A549 (cell line): ENCODE measurements around the gene OR10G6. TPM values are rescaled to one million over a fixed set of nuclear protein-coding genes. Genes with fewer than 3 reads are reported as not detected.

ENCODE experiments used
- ATAC-seq, 2 experiments: fragments of 200-7000 bp in 1 of 2; fragments of >200 bp in 1 of 2; cut with Nextera tagmentation in 1 of 2; cut with Tn5 transposase in 1 of 2; 3 replicates each; pipeline versions ENCODE4 v1.8.0 to v1.9.1; 2018 to 2020; ENCODE audit warnings: mild to moderate bottlenecking in 1 of 2, moderate library complexity in 1 of 2
- CTCF ChIA-PET: fragments of 300-600 bp; sonication (Branson Sonifier 250); formaldehyde crosslinking; extraction: SDS; loops from one replicate; lab custom pipeline; 2021; ENCODE audit warnings: antibody characterized with exemption, inconsistent platforms; lab: Yijun Ruan, JAX
- POLR2A ChIA-PET: fragments of 350-600 bp; formaldehyde crosslinking; extraction: SDS; loops from one replicate; lab custom pipeline; 2021; ENCODE audit warnings: antibody characterized with exemption, inconsistent platforms; lab: Yijun Ruan, JAX
- DNase-seq, 2 experiments: peaks; one replicate each; pipeline versions ENCODE4 v3.0.0 to v3.0.0-alpha.2; 2011 to 2016; ENCODE audit warnings: low read depth in 1 of 2, low spot score in 1 of 2
- FAIRE-seq: peaks from 2 replicates; lab custom pipeline; 2011; peaks lifted over from hg19 to GRCh38; lab: Jason Lieb, UNC
- H3K27ac ChIP-seq, 2 experiments: fragments of >200 bp; sonication (Bioruptor Twin); formaldehyde crosslinking; 3 replicates each; pipeline ENCODE4 v1.5.1; 2016 to 2017
- H3K4me1 ChIP-seq: fragments of >200 bp; sonication (Bioruptor Twin); formaldehyde crosslinking; 3 replicates; pipeline ENCODE4 v1.6.1; 2016
- H3K4me2 ChIP-seq: fragments of >200 bp; sonication (Bioruptor Twin); formaldehyde crosslinking; 3 replicates; pipeline ENCODE4 v1.6.1; 2016
- H3K4me3 ChIP-seq: fragments of >200 bp; sonication (Bioruptor Twin); formaldehyde crosslinking; 3 replicates; pipeline ENCODE4 v1.5.1; 2016
- H3K9me3 ChIP-seq: fragments of >200 bp; sonication (Bioruptor Twin); formaldehyde crosslinking; 3 replicates; pipeline ENCODE4 v1.6.1; 2016
- ATOH8 ChIP-seq: fragments of 250-450 bp; sonication (Bioruptor Pico); IDR thresholded peaks from 2 replicates; pipeline ENCODE4 v1.5.0; 2020; ENCODE audit warnings: low read depth, mild to moderate bottlenecking, moderate library complexity
- BHLHE40 ChIP-seq: IDR thresholded peaks from 2 replicates; pipeline ENCODE4 v1.6.1; 2012; ENCODE audit warnings: low read depth, low read length, inconsistent platforms
- CBX8 ChIP-seq: fragments of 200-600 bp; sonication (generic); IDR thresholded peaks from 2 replicates; pipeline ENCODE4 v1.6.1; 2016
- CTCF ChIP-seq: fragments of >200 bp; sonication (Bioruptor Twin); formaldehyde crosslinking; IDR thresholded peaks from 3 replicates; pipeline ENCODE4 v1.5.1; 2016
- EHMT2 ChIP-seq: fragments of 200-600 bp; sonication (generic); IDR thresholded peaks from 2 replicates; pipeline ENCODE4 v1.6.1; 2016; ENCODE audit warnings: antibody characterized with exemption, low read depth, mild to moderate bottlenecking, moderate library complexity
- EP300 ChIP-seq, 2 experiments: fragments of >200 bp; sonication (Bioruptor Twin); formaldehyde crosslinking; IDR thresholded peaks; 2 replicates in 1 of 2; 3 replicates in 1 of 2; pipeline ENCODE4 v1.6.1; 2016 to 2017
- ESRRA ChIP-seq: fragments of 150-350 bp; IDR thresholded peaks from 2 replicates; pipeline ENCODE4 v1.6.1; 2014; ENCODE audit warnings: mild to moderate bottlenecking, low read length, borderline replicate concordance
- FOSL2 ChIP-seq, 2 experiments: fragments of 450-650 bp in 1 of 2; fragments of >200 bp in 1 of 2; sonication (Bioruptor Twin) in 1 of 2; formaldehyde crosslinking; IDR thresholded peaks; 2 replicates each; pipeline versions ENCODE4 v1.5.0 to v1.6.1; 2016 to 2020; ENCODE audit warnings: mild to moderate bottlenecking in 1 of 2, moderate library complexity in 1 of 2
- FOXS1 ChIP-seq: fragments of 250-450 bp; sonication (Bioruptor Pico); IDR thresholded peaks from 2 replicates; pipeline ENCODE4 v1.5.0; 2020; ENCODE audit warnings: mild to moderate bottlenecking, moderate library complexity
- GATA3 ChIP-seq: IDR thresholded peaks from 2 replicates; pipeline ENCODE4 v1.6.1; 2012; ENCODE audit warnings: borderline replicate concordance
- HMGXB4 ChIP-seq: fragments of 250-450 bp; sonication (Bioruptor Pico); IDR thresholded peaks from 2 replicates; pipeline ENCODE4 v1.5.0; 2021; ENCODE audit warnings: mild to moderate bottlenecking, moderate library complexity, borderline replicate concordance
- HOXB13 ChIP-seq: fragments of 250-450 bp; sonication (Bioruptor Pico); IDR thresholded peaks from 2 replicates; pipeline ENCODE4 v1.5.0; 2020; ENCODE audit warnings: low read depth, mild to moderate bottlenecking, moderate library complexity
- JUN ChIP-seq, 2 experiments: fragments of >200 bp; sonication (Bioruptor Twin); formaldehyde crosslinking; IDR thresholded peaks; 2 replicates in 1 of 2; 3 replicates in 1 of 2; pipeline ENCODE4 v1.6.1; 2016 to 2017
- KDM1A ChIP-seq: fragments of 200-600 bp; sonication (generic); IDR thresholded peaks from 2 replicates; pipeline ENCODE4 v1.6.1; 2016; ENCODE audit warnings: low read depth, mild to moderate bottlenecking
- MAX ChIP-seq: IDR thresholded peaks from 2 replicates; pipeline ENCODE4 v1.6.1; 2012
- MAZ ChIP-seq: fragments of 150-350 bp; IDR thresholded peaks from 2 replicates; pipeline ENCODE4 v1.6.1; 2014; ENCODE audit warnings: antibody characterized with exemption, low read depth, low read length, borderline replicate concordance
- NR3C1 ChIP-seq: fragments of >200 bp; sonication (Bioruptor Twin); formaldehyde crosslinking; IDR thresholded peaks from 3 replicates; pipeline ENCODE4 v1.6.1; 2017
- PHF8 ChIP-seq: fragments of 200-600 bp; sonication (generic); IDR thresholded peaks from 2 replicates; pipeline ENCODE4 v1.6.1; 2016; ENCODE audit warnings: low read depth, mild to moderate bottlenecking, antibody characterized with exemption, moderate library complexity, borderline replicate concordance
- POLR2A ChIP-seq: IDR thresholded peaks from 2 replicates; pipeline ENCODE4 v1.6.1; 2012; ENCODE audit warnings: mild to moderate bottlenecking, low read length
- RAD21 ChIP-seq, 2 experiments: fragments of >200 bp in 1 of 2; sonication (Bioruptor Twin) in 1 of 2; formaldehyde crosslinking in 1 of 2; IDR thresholded peaks in 1 of 2; conservative IDR thresholded peaks in 1 of 2; 2 replicates in 1 of 2; 3 replicates in 1 of 2; pipeline ENCODE4 v1.6.1; 2012 to 2018; ENCODE audit warnings: inconsistent platforms in 1 of 2
- REST ChIP-seq: fragments of 200-600 bp; sonication (generic); IDR thresholded peaks from 2 replicates; pipeline ENCODE4 v1.6.1; 2016; ENCODE audit warnings: antibody characterized with exemption, mild to moderate bottlenecking, moderate library complexity
- RFX5 ChIP-seq: fragments of 450-650 bp; IDR thresholded peaks from 2 replicates; pipeline ENCODE4 v1.7.1; 2014; ENCODE audit warnings: antibody characterized with exemption, mild to moderate bottlenecking, moderate library complexity
- RNF2 ChIP-seq: fragments of 200-600 bp; sonication (generic); IDR thresholded peaks from 2 replicates; pipeline ENCODE4 v1.6.1; 2016; ENCODE audit warnings: low read depth, mild to moderate bottlenecking, antibody characterized with exemption, moderate library complexity, borderline replicate concordance
- USF2 ChIP-seq: fragments of 450-650 bp; IDR thresholded peaks from 2 replicates; pipeline ENCODE4 v1.6.1; 2014; ENCODE audit warnings: antibody characterized with exemption
- ZSCAN20 ChIP-seq: fragments of 250-450 bp; sonication (Bioruptor Pico); IDR thresholded peaks from 2 replicates; pipeline ENCODE4 v1.8.0; 2022; ENCODE audit warnings: mild to moderate bottlenecking, moderate library complexity
- WGBS: methylation state at CpG from one replicate; pipeline ENCODE4 v1.1.6; 2017; ENCODE audit errors: missing lambda C conversion rate; 5-methylcytosine and 5-hydroxymethylcytosine counted together
- polyA minus RNA-seq: library from RNA; depleted of rRNA, polyadenylated mRNA; stranded (reverse); fragments of >200 nt; gene quantifications from 2 replicates; pipeline ENCODE4 v1.2.3, GENCODE V29; 2011; rRNA and poly(A)+ RNA removed
- polyA plus RNA-seq, 4 experiments: library from polyadenylated mRNA; depleted of rRNA in 3 of 4; stranded (reverse); fragments of >200 nt; fragmentation: RNase III in 1 of 4; extraction: RNeasy Plus Mini Kit Qiagen cat#74134 plus additional on column Dnase treatment in 1 of 4; gene quantifications; 2 replicates in 3 of 4; 3 replicates in 1 of 4; pipeline ENCODE4 v1.2.3, GENCODE V29; 2011 to 2017

OR10G6 gene
- polyA plus RNA-seq (2011; rRNA removed) (not detected in 2 replicates), polyA plus RNA-seq (2017; fragmentation: RNase III; extraction: RNeasy Plus Mini Kit Qiagen cat#74134 plus additional on column Dnase treatment) (not detected in 3 replicates), polyA minus RNA-seq (not detected in 2 replicates)
- not detected in 2 replicates for polyA plus RNA-seq (2012; cell fraction: cytosol; rRNA removed)
- polyA plus RNA-seq (2012; cell fraction: nucleus; rRNA removed): not detected in 2 replicates

- no peak within 1 kb of the TSS for H3K4me3 ChIP-seq
- FAIRE-seq: no peak
- no peak for DNase-seq
- 0% methylated on average over 1 of the region's 1 CpG for WGBS
- H3K27ac ChIP-seq: no peak within 1 kb of the TSS
- H3K4me1 ChIP-seq: no peaks in the 10 kb centered on the region
- no peak for TF ChIP-seq GATA3
- no peak for TF ChIP-seq MAZ
- no peak for TF ChIP-seq POLR2A
- TF ChIP-seq USF2: no peak
- TF ChIP-seq ATOH8 (CRISPR knock-in tag): no peak
- no peak for TF ChIP-seq PHF8
- TF ChIP-seq EHMT2: no peak
- no peak for TF ChIP-seq CTCF
- TF ChIP-seq MAX: no peak
- TF ChIP-seq RFX5: no peak
- TF ChIP-seq JUN (IDR thresholded peaks at IDR 0.05): no peak
- TF ChIP-seq, all 56 proteins: peak for 0
- ChIA-PET CTCF (no interaction called here), POLR2A (no interaction called here)
- ATAC-seq: no peak
- no peak within 1 kb of the TSS for H3K4me2 ChIP-seq
- no peaks in the 10 kb centered on the region for H3K9me3 ChIP-seq
Observed at GRCh38 chr11:123995119-123995518, at the start of gene OR10G6. TSS of gene OR10G6 (minus strand) at chr11:123995161. CDS start at chr11:123995161, 0 bp downstream.

- H3K27ac ChIP-seq: no peak overlapping the region
- 41% methylated on average over 4 of the region's 4 CpGs for WGBS
- no peak for DNase-seq
- POLR2A ChIA-PET: no interaction called here
- no peak overlapping the region for H3K4me2 ChIP-seq
- H3K4me3 ChIP-seq: no peak overlapping the region
- no peak for ATAC-seq
- no peak for FAIRE-seq
- H3K9me3 ChIP-seq: no peaks in the 10 kb centered on the region
- H3K4me1 ChIP-seq: no peaks in the 10 kb centered on the region
- CTCF ChIA-PET: no interaction called here
- TF ChIP-seq ESRRA (no peak), BHLHE40 (no peak), CBX8 (no peak), CTCF (no peak), HMGXB4 (CRISPR knock-in tag) (no peak), KDM1A (no peak), FOXS1 (CRISPR knock-in tag) (no peak), FOSL2 (IDR thresholded peaks at IDR 0.05) (no peak), FOSL2 (CRISPR knock-in tag; IDR thresholded peaks at IDR 0.05) (no peak), NR3C1 (no peak), EP300 (IDR thresholded peaks at IDR 0.05) (no peak), ZSCAN20 (CRISPR knock-in tag) (no peak), EHMT2 (no peak), REST (no peak), RNF2 (no peak), HOXB13 (CRISPR knock-in tag) (no peak), RAD21 (conservative IDR thresholded peaks at IDR 0.05 in 1 of 2, IDR thresholded peaks at IDR 0.05 in 1 of 2) (no peak)
Observed at GRCh38 chr11:124043420-124043819, 48.5 kb upstream of the OR10G6 start.
